HCT116 (cell line): ENCODE data around the gene GPC1. TPM values are rescaled to one million over a fixed set of nuclear protein-coding genes. Genes with fewer than 3 reads are reported as not detected.

Experiments
- ATAC-seq: fragments of 200-7000 bp; cut with Tn5 transposase; 2 replicates; pipeline ENCODE4 v1.9.1; 2020; ENCODE audit warnings: mild to moderate bottlenecking, moderate library complexity
- BruUV-seq: library from RNA; stranded (reverse); fragments of 400-500 nt; replicated peaks from 2 replicates; lab custom pipeline; 2021; lab: Mats Ljungman, UMichigan
- CTCF ChIA-PET: fragments of 300-600 bp; sonication (Branson Sonifier 250); formaldehyde crosslinking; loops from one replicate; lab custom pipeline; 2021; ENCODE audit warnings: antibody characterized with exemption; lab: Charles Lee
- POLR2A ChIA-PET: fragments of 300-600, 350-600 bp; sonication (Branson Sonifier 250); formaldehyde crosslinking; loops from one replicate; lab custom pipeline; 2021; ENCODE audit warnings: antibody characterized with exemption; lab: Charles Lee
- RAD21 ChIA-PET, 2 experiments: fragments of 300-600 bp; sonication (Branson Sonifier 250); formaldehyde crosslinking; loops; one replicate each; lab custom pipeline; 2023; ENCODE audit warnings: low total read pairs in 2 of 2; ENCODE audit not compliant: uncharacterized antibody in 2 of 2, unreplicated experiment in 2 of 2, low non-redundant PET in 1 of 2; lab: Charles Lee
- DNase-seq: peaks from one replicate; pipeline ENCODE4 v3.0.0-alpha.2; 2010; ENCODE audit warnings: low read depth, low spot score
- H2AFZ ChIP-seq: fragments of 200-600 bp; shearing (Covaris generic), sonication (generic); 2 replicates; pipeline ENCODE4 v1.6.1; 2017; ENCODE audit warnings: low read depth, mixed run types, mixed read lengths, antibody characterized with exemption, low read length; ENCODE audit not compliant: poor library complexity, severe bottlenecking
- H3K27ac ChIP-seq: 2 replicates; pipeline ENCODE4 v1.5.1; 2012; ENCODE audit warnings: low read depth, low read length
- H3K27me3 ChIP-seq: fragments of 200-600 bp; sonication (generic); 2 replicates; pipeline ENCODE4 v1.6.1; 2016; ENCODE audit warnings: mixed run types, low read length, mixed read lengths; ENCODE audit not compliant: insufficient read depth
- H3K36me3 ChIP-seq, 2 experiments: fragments of 200-500 bp in 1 of 2; fragments of 200-600 bp in 1 of 2; sonication (Bioruptor generic) in 1 of 2; sonication (generic) in 1 of 2; 2 replicates each; pipeline versions ENCODE4 v1.5.1 to v1.6.1; 2014 to 2016; ENCODE audit warnings: low read length in 2 of 2, inconsistent platforms in 1 of 2, mixed read lengths in 1 of 2, mixed run types in 1 of 2; ENCODE audit not compliant: insufficient read depth in 2 of 2, control insufficient read depth in 1 of 2
- H3K4me1 ChIP-seq, 2 experiments: fragments of 200-600 bp in 1 of 2; sonication (generic) in 1 of 2; 2 replicates each; pipeline versions ENCODE4 v1.5.1 to v1.6.1; 2012 to 2017; ENCODE audit warnings: low read length in 2 of 2, inconsistent platforms in 1 of 2, mild to moderate bottlenecking in 1 of 2, mixed read lengths in 1 of 2, mixed run types in 1 of 2, moderate library complexity in 1 of 2; ENCODE audit not compliant: insufficient read depth in 2 of 2, control insufficient read depth in 1 of 2
- H3K4me2 ChIP-seq: fragments of 200-600 bp; sonication (generic); 2 replicates; pipeline ENCODE4 v1.6.1; 2017; ENCODE audit warnings: mixed run types, low read length, mixed read lengths
- H3K4me3 ChIP-seq, 2 experiments: fragments of 200-600 bp in 1 of 2; sonication (generic) in 1 of 2; replicated peaks in 1 of 2; 2 replicates each; pipeline ENCODE4 v1.5.1; 2011 to 2016; ENCODE audit warnings: low read length in 2 of 2, control low read depth in 1 of 2, low read depth in 1 of 2, mild to moderate bottlenecking in 1 of 2, mixed read lengths in 1 of 2, mixed run types in 1 of 2
- H3K79me2 ChIP-seq: fragments of 200-600 bp; sonication (generic); 2 replicates; pipeline ENCODE4 v1.6.1; 2017; ENCODE audit warnings: mild to moderate bottlenecking, mixed run types, low read length, moderate library complexity, mixed read lengths; ENCODE audit not compliant: insufficient read depth
- H3K9ac ChIP-seq: fragments of 200-600 bp; sonication (generic); 2 replicates; pipeline ENCODE4 v1.6.1; 2016; ENCODE audit warnings: low read length, mixed read lengths
- H3K9me2 ChIP-seq: fragments of 200-600 bp; sonication (generic), shearing (Covaris generic); 2 replicates; pipeline ENCODE4 v1.6.1; 2017; ENCODE audit warnings: mixed run types, mild to moderate bottlenecking, moderate library complexity; ENCODE audit not compliant: insufficient read depth
- H3K9me3 ChIP-seq, 2 experiments: fragments of 200-500 bp in 1 of 2; fragments of 200-600 bp in 1 of 2; sonication (Bioruptor generic) in 1 of 2; sonication (generic) in 1 of 2; 2 replicates each; pipeline ENCODE4 v1.6.1; 2014 to 2017; ENCODE audit warnings: low read length in 2 of 2, mixed read lengths in 2 of 2, inconsistent platforms in 1 of 2, low read depth in 1 of 2, mild to moderate bottlenecking in 1 of 2, mixed run types in 1 of 2, moderate library complexity in 1 of 2; ENCODE audit not compliant: control insufficient read depth in 1 of 2, insufficient read depth in 1 of 2
- H4K20me1 ChIP-seq: fragments of 200-600 bp; sonication (generic), shearing (Covaris generic); 2 replicates; pipeline ENCODE4 v1.6.1; 2017; ENCODE audit warnings: mixed run types, mild to moderate bottlenecking, moderate library complexity; ENCODE audit not compliant: insufficient read depth
- CEBPB ChIP-seq: IDR thresholded peaks from 2 replicates; pipeline ENCODE4 v1.6.1; 2012; ENCODE audit warnings: low read depth
- CTCF ChIP-seq, 3 experiments: fragments of 200-600 bp in 1 of 3; sonication (generic) in 1 of 3; IDR thresholded peaks in 2 of 3; conservative IDR thresholded peaks in 1 of 3; 2 replicates each; pipeline ENCODE4 v1.5.1; 2012 to 2017; ENCODE audit warnings: low read depth in 2 of 3, low read length in 2 of 3, antibody characterized with exemption in 1 of 3, borderline replicate concordance in 1 of 3, control low read depth in 1 of 3, mild to moderate bottlenecking in 1 of 3, mixed read lengths in 1 of 3, mixed run types in 1 of 3, moderate library complexity in 1 of 3; ENCODE audit not compliant: insufficient read depth in 1 of 3
- EGR1 ChIP-seq: IDR thresholded peaks from 2 replicates; pipeline ENCODE4 v1.6.1; 2012; ENCODE audit warnings: low read depth
- ELF1 ChIP-seq: IDR thresholded peaks from 2 replicates; pipeline ENCODE4 v1.6.1; 2012; ENCODE audit warnings: low read depth, borderline replicate concordance
- EZH2 ChIP-seq: fragments of 200-600 bp; sonication (generic); IDR thresholded peaks from 2 replicates; pipeline ENCODE4 v1.6.1; 2017; ENCODE audit warnings: antibody characterized with exemption, mixed run types
- EZH2phosphoT487 ChIP-seq: fragments of 200-600 bp; IDR thresholded peaks from 2 replicates; pipeline ENCODE4 v1.6.1; 2018; ENCODE audit warnings: antibody characterized with exemption, borderline replicate concordance
- FOSL1 ChIP-seq: IDR thresholded peaks from 2 replicates; pipeline ENCODE4 v1.6.1; 2012; ENCODE audit warnings: low read depth
- POLR2A ChIP-seq: IDR thresholded peaks from 2 replicates; pipeline ENCODE4 v1.7.0; 2011; ENCODE audit warnings: borderline replicate concordance; ENCODE audit not compliant: insufficient read depth, insufficient read length; ENCODE audit errors: extremely low read depth
- POLR2AphosphoS5 ChIP-seq: IDR thresholded peaks from 2 replicates; pipeline ENCODE4 v1.6.1; 2011; ENCODE audit warnings: mild to moderate bottlenecking, low read depth, low read length, moderate library complexity
- RAD21 ChIP-seq: IDR thresholded peaks from 2 replicates; pipeline ENCODE4 v1.6.1; 2012; ENCODE audit warnings: low read depth, mild to moderate bottlenecking
- REST ChIP-seq: IDR thresholded peaks from 2 replicates; pipeline ENCODE4 v1.6.1; 2012; ENCODE audit warnings: low read depth
- SIN3A ChIP-seq: IDR thresholded peaks from 2 replicates; pipeline ENCODE4 v1.6.1; 2012; ENCODE audit warnings: low read depth
- SP1 ChIP-seq: IDR thresholded peaks from 2 replicates; pipeline ENCODE4 v1.6.1; 2012; ENCODE audit warnings: low read depth
- SRF ChIP-seq: IDR thresholded peaks from 2 replicates; pipeline ENCODE4 v1.6.1; 2012; ENCODE audit warnings: low read depth
- YY1 ChIP-seq: IDR thresholded peaks from 2 replicates; pipeline ENCODE4 v1.6.1; 2011; ENCODE audit warnings: low read length, low read depth, moderate library complexity, mild to moderate bottlenecking; ENCODE audit not compliant: insufficient replicate concordance; ENCODE audit errors: extremely low read depth
- ZFX ChIP-seq: fragments of 450-650 bp; IDR thresholded peaks from 2 replicates; pipeline ENCODE4 v1.6.1; 2017
- ZNF274 ChIP-seq: fragments of 200-500 bp; sonication (Bioruptor generic); IDR thresholded peaks from 2 replicates; pipeline ENCODE4 v1.6.1; 2014; ENCODE audit warnings: mild to moderate bottlenecking, low read depth, low read length, inconsistent platforms
- intact Hi-C: fragments of 100-400 bp; cut with micrococcal nuclease; formaldehyde crosslinking; loops from 2 replicates; pipeline ENCODE4 v1.10.0; 2022
- total RNA-seq: library from RNA; stranded (reverse); gene quantifications from one replicate; pipeline ENCODE4 v1.2.1, GENCODE V29; 2021; ENCODE audit not compliant: unreplicated experiment
- TF ChIP-seq, protein P1 (sequence below): IDR thresholded peaks from 2 replicates; pipeline ENCODE4 v1.6.1; 2012
- TF ChIP-seq, protein P2 (sequence below): IDR thresholded peaks from 2 replicates; pipeline ENCODE4 v1.6.1; 2012

The GPC1 gene
- total RNA-seq, 1 experiment from 2014 or later: 79.1 TPM

- Histone ChIP-seq H3K9me2 (no peaks in the 10 kb centered on the region), H3K4me2 (no peak overlapping the region), H3K9me3 (no peaks in the 10 kb centered on the region), H3K4me1 (no peaks in the 10 kb centered on the region), H3K79me2 (no peaks in the 10 kb centered on the region), H3K27me3 (no peaks in the 10 kb centered on the region), H3K27ac (no peak overlapping the region), H3K9ac (no peak overlapping the region), H2AFZ (no peak overlapping the region), H3K4me3 (no peak overlapping the region), H3K36me3 (no peaks in the 10 kb centered on the region), H4K20me1 (no peaks in the 10 kb centered on the region)
- no peak for DNase-seq
- TF ChIP-seq POLR2A (no peak), SRF (no peak), EGR1 (no peak), POLR2AphosphoS5 (no peak), ELF1 (no peak), EZH2 (no peak), ZNF274 (no peak), SP1 (no peak), ZFX (no peak), YY1 (no peak), RAD21 (no peak), CEBPB (no peak), SIN3A (no peak), EZH2phosphoT487 (no peak), FOSL1 (no peak), CTCF (IDR thresholded peaks at IDR 0.05 in 2 of 3, conservative IDR thresholded peaks at IDR 0.05 in 1 of 3; ENCODE audit: borderline replicate concordance in 1 of 3, insufficient read depth in 1 of 3, low read depth in 2 of 3, low read length in 2 of 3) (no peak), REST (no peak)
- TF ChIP-seq, protein P1, sequence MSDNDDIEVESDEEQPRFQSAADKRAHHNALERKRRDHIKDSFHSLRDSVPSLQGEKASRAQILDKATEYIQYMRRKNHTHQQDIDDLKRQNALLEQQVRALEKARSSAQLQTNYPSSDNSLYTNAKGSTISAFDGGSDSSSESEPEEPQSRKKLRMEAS: no peak
- TF ChIP-seq, protein P2, sequence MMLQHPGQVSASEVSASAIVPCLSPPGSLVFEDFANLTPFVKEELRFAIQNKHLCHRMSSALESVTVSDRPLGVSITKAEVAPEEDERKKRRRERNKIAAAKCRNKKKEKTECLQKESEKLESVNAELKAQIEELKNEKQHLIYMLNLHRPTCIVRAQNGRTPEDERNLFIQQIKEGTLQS: no peak
- ATAC-seq: no peak
- CTCF ChIA-PET: no interaction called here
- RAD21 ChIA-PET: no interaction called here
- BruUV-seq: no TSS peak
- intact Hi-C loops: no loop called here
- POLR2A ChIA-PET: no interaction called here
These were observed 71.1 kb downstream of the GPC1 start for GRCh38 chr2:240506406-240507059.
